HepG2 (cell line): ENCODE data around the gene KIF5B. TPM values are rescaled to one million over a fixed set of nuclear protein-coding genes. Genes with fewer than 3 reads are reported as not detected.

Experiments
- ASH2L ChIP-seq: fragments of 300-600, 200-600 bp; sonication (generic); IDR thresholded peaks from 2 replicates; pipeline ENCODE4 v1.7.0; 2017; ENCODE audit warnings: low read depth, mild to moderate bottlenecking, moderate library complexity, mixed read lengths, low read length; ENCODE audit not compliant: insufficient read length
- CSRNP2 ChIP-seq: sonication (generic); formaldehyde crosslinking; conservative IDR thresholded peaks from 2 replicates; pipeline ENCODE4 v1.8.0; 2022; ENCODE audit warnings: low read depth, missing genetic modification reagents
- KLF9 ChIP-seq: IDR thresholded peaks from 2 replicates; pipeline ENCODE4 v1.6.1; 2016; ENCODE audit warnings: low read depth
- NFIC ChIP-seq: IDR thresholded peaks from 2 replicates; pipeline ENCODE4 v1.6.1; 2012; ENCODE audit warnings: mild to moderate bottlenecking, low read length, inconsistent platforms
- PLRG1 ChIP-seq: fragments of 450-650 bp; conservative IDR thresholded peaks from 2 replicates; pipeline ENCODE4 v1.6.1; 2016
- POLR2A ChIP-seq, 2 experiments: IDR thresholded peaks; 2 replicates each; pipeline ENCODE4 v1.6.1; 2011; ENCODE audit warnings: low read depth in 2 of 2, low read length in 2 of 2, mild to moderate bottlenecking in 1 of 2, moderate library complexity in 1 of 2; ENCODE audit not compliant: insufficient read depth in 1 of 2
- THAP8 ChIP-seq: sonication (generic); formaldehyde crosslinking; IDR thresholded peaks from 2 replicates; pipeline ENCODE4 v1.5.1; 2020; ENCODE audit warnings: missing genetic modification reagents, mild to moderate bottlenecking, borderline replicate concordance
- YY1 ChIP-seq: IDR thresholded peaks from 2 replicates; pipeline ENCODE4 v1.6.1; 2011; ENCODE audit warnings: low read length, low read depth, moderate library complexity, mild to moderate bottlenecking; ENCODE audit not compliant: insufficient read depth, insufficient replicate concordance
- ZBED4 ChIP-seq: sonication (generic); formaldehyde crosslinking; IDR thresholded peaks from 2 replicates; pipeline ENCODE4 v1.4.0; 2020; ENCODE audit warnings: missing genetic modification reagents, borderline replicate concordance
- ZFP37 ChIP-seq: sonication (generic); formaldehyde crosslinking; IDR thresholded peaks from 2 replicates; pipeline ENCODE4 v1.4.0; 2020; ENCODE audit warnings: missing genetic modification reagents, borderline replicate concordance
- ZKSCAN5 ChIP-seq: sonication (generic); formaldehyde crosslinking; IDR thresholded peaks from 2 replicates; pipeline ENCODE4 v1.5.1; 2020; ENCODE audit warnings: mild to moderate bottlenecking, missing genetic modification reagents
- ZKSCAN8 ChIP-seq: IDR thresholded peaks from 2 replicates; pipeline ENCODE4 v1.6.1; 2016; ENCODE audit warnings: borderline replicate concordance, missing genetic modification reagents, missing compliant biosample characterization
- ZMYM4 ChIP-seq: sonication (generic); formaldehyde crosslinking; IDR thresholded peaks from 2 replicates; pipeline ENCODE4 v1.8.1; 2023; ENCODE audit warnings: mild to moderate bottlenecking, missing genetic modification reagents
- ZNF512 ChIP-seq: sonication (generic); formaldehyde crosslinking; IDR thresholded peaks from 2 replicates; pipeline ENCODE4 v1.4.0; 2020; ENCODE audit warnings: mild to moderate bottlenecking, missing genetic modification reagents
- ZNF878 ChIP-seq: sonication (generic); formaldehyde crosslinking; IDR thresholded peaks from 2 replicates; pipeline ENCODE4 v1.8.1; 2023; ENCODE audit warnings: mild to moderate bottlenecking, missing genetic modification reagents, moderate library complexity
- polyA plus RNA-seq, 8 experiments: library from polyadenylated mRNA; depleted of rRNA in 3 of 8; stranded (reverse) in 7 of 8; unstranded in 1 of 8; fragments of >200 nt; fragmentation: Illumina TruSeq in 4 of 8; extraction: Trizol in 4 of 8; gene quantifications; 2 replicates each; pipeline versions ENCODE4 v1.2.1 to v1.2.3, GENCODE V29; 2011 to 2016; ENCODE audit warnings: low read depth in 4 of 8, missing spikeins in 1 of 8, mixed read lengths in 1 of 8; ENCODE audit not compliant: insufficient read depth in 1 of 8
- total RNA-seq, 5 experiments: library from RNA; depleted of rRNA; stranded (reverse); fragments of >200 nt; fragmentation: Illumina TruSeq; extraction: Trizol; gene quantifications; 2 replicates each; pipeline ENCODE4 v1.2.3, GENCODE V29; 2016; ENCODE audit warnings: low read depth in 1 of 5
- TF ChIP-seq, protein P1 (sequence below), 2 experiments: sonication (generic) in 1 of 2; formaldehyde crosslinking in 1 of 2; IDR thresholded peaks; 2 replicates each; pipeline versions ENCODE4 v1.4.0 to v1.6.1; 2016 to 2020; ENCODE audit warnings: borderline replicate concordance in 1 of 2, low read depth in 1 of 2, mild to moderate bottlenecking in 1 of 2, missing genetic modification reagents in 1 of 2

KIF5B gene
- total and polyA plus RNA-seq, 2 of the 13 experiments (the other 11 are each of a cell fraction or from before 2014, with no cell fraction given), result 34.3 to 133 TPM

- TF ChIP-seq ZBED4 (CRISPR knock-in tag), result no peak
- no peak for TF ChIP-seq ZNF512 (CRISPR knock-in tag)
- TF ChIP-seq, protein P1, sequence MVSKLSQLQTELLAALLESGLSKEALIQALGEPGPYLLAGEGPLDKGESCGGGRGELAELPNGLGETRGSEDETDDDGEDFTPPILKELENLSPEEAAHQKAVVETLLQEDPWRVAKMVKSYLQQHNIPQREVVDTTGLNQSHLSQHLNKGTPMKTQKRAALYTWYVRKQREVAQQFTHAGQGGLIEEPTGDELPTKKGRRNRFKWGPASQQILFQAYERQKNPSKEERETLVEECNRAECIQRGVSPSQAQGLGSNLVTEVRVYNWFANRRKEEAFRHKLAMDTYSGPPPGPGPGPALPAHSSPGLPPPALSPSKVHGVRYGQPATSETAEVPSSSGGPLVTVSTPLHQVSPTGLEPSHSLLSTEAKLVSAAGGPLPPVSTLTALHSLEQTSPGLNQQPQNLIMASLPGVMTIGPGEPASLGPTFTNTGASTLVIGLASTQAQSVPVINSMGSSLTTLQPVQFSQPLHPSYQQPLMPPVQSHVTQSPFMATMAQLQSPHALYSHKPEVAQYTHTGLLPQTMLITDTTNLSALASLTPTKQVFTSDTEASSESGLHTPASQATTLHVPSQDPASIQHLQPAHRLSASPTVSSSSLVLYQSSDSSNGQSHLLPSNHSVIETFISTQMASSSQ (IDR thresholded peaks at IDR 0.05; ENCODE audit: low read depth), result no peak
- TF ChIP-seq, protein P1 (CRISPR knock-in tag; IDR thresholded peaks at IDR 0.05; ENCODE audit: borderline replicate concordance), result no peak
- TF ChIP-seq PLRG1, result no peak
- no peak for TF ChIP-seq ASH2L
- no peak for TF ChIP-seq YY1
- TF ChIP-seq KLF9, result no peak
- no peak for TF ChIP-seq POLR2A (IDR thresholded peaks at IDR 0.05; ENCODE audit: insufficient read depth in 1 of 2, low read depth in 2 of 2, low read length in 2 of 2)
- TF ChIP-seq THAP8, result no peak
- no peak for TF ChIP-seq NFIC
- TF ChIP-seq CSRNP2 (CRISPR knock-in tag), result no peak
- no peak for TF ChIP-seq ZKSCAN8
- peak; percentile 36; the same call in 1 of the 2 replicates for TF ChIP-seq ZMYM4 (CRISPR knock-in tag)
- no peak for TF ChIP-seq ZNF878
- TF ChIP-seq ZFP37 (CRISPR knock-in tag), result no peak
- TF ChIP-seq ZKSCAN5 (CRISPR knock-in tag), result no peak
Observed at GRCh38 chr10:32104622-32105509, 48.6 kb upstream of the KIF5B start (continued).
